HepG2 (cell line): ENCODE results near the gene EMP2.

Experiments
- ATAD3A ChIP-seq: sonication (generic); formaldehyde crosslinking; IDR thresholded peaks from 2 replicates; pipeline ENCODE4 v1.4.0; 2020; ENCODE audit warnings: missing genetic modification reagents
- BCL6 ChIP-seq: IDR thresholded peaks from 2 replicates; pipeline ENCODE4 v1.6.1; 2016; ENCODE audit warnings: missing genetic modification reagents, missing compliant biosample characterization
- IKZF1 ChIP-seq: fragments of 450-650 bp; IDR thresholded peaks from 2 replicates; pipeline ENCODE4 v1.7.1; 2016
- KDM3A ChIP-seq: IDR thresholded peaks from 2 replicates; pipeline ENCODE4 v1.6.1; 2018; ENCODE audit warnings: low read depth, missing compliant biosample characterization
- ZNF563 ChIP-seq: sonication (generic); formaldehyde crosslinking; IDR thresholded peaks from 2 replicates; pipeline ENCODE4 v1.8.0; 2022; ENCODE audit warnings: mild to moderate bottlenecking, moderate library complexity, missing genetic modification reagents

- no peak for TF ChIP-seq ATAD3A (CRISPR knock-in tag)
- TF ChIP-seq ZNF563 (CRISPR knock-in tag), result no peak
- TF ChIP-seq KDM3A (CRISPR knock-in tag), result no peak
- no peak for TF ChIP-seq IKZF1
- no peak for TF ChIP-seq BCL6 (CRISPR knock-in tag)
Measured at GRCh38 chr16:10620120-10620519, 39.7 kb upstream of the EMP2 start.
